C4-2B (cell line): ENCODE data around the gene PRDX5.

Source experiments
- CTCF ChIP-seq: fragments of 450-650 bp; conservative IDR thresholded peaks from 2 replicates; pipeline ENCODE4 v1.5.1; 2017; ENCODE audit warnings: mild to moderate bottlenecking
- ZFX ChIP-seq: fragments of 450-650 bp; IDR thresholded peaks from 2 replicates; pipeline ENCODE4 v1.6.1; 2017

- TF ChIP-seq CTCF (no peak), ZFX (no peak)
Measured at GRCh38 chr11:64338716-64339115, 20.8 kb downstream of the PRDX5 start.
